GM12875 (cell line): Measurements from ENCODE around the gene KCTD13.

Experiments used
- H3K4me3 ChIP-seq: one replicate; pipeline ENCODE4 v1.5.1; 2011; ENCODE audit warnings: low read depth, low read length, control low read depth
- TF ChIP-seq, protein P1 (sequence below): IDR thresholded peaks from 2 replicates; pipeline ENCODE4 v1.5.1; 2011; ENCODE audit warnings: low read depth, mild to moderate bottlenecking, control low read depth, inconsistent platforms, low read length, moderate library complexity, borderline replicate concordance; ENCODE audit not compliant: insufficient read depth

The KCTD13 gene

DNA sequence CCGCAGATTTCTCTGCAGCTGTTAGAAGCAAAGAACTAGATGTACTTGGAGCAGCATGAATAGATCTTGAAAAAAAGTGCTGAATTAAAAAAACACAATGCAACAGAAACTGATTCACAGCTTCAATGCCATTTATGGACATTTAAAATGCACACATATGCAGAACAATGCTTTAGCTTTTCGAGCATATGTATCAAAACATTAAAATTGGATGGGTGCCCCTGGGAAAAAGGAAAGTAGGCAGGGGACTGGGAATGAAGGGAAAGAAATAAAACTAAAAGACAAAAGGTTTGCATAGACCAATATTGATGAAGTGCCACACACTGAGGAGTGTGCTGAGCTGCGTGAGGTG is 5.0 kb downstream of the KCTD13 start:
- TF ChIP-seq, protein P1, sequence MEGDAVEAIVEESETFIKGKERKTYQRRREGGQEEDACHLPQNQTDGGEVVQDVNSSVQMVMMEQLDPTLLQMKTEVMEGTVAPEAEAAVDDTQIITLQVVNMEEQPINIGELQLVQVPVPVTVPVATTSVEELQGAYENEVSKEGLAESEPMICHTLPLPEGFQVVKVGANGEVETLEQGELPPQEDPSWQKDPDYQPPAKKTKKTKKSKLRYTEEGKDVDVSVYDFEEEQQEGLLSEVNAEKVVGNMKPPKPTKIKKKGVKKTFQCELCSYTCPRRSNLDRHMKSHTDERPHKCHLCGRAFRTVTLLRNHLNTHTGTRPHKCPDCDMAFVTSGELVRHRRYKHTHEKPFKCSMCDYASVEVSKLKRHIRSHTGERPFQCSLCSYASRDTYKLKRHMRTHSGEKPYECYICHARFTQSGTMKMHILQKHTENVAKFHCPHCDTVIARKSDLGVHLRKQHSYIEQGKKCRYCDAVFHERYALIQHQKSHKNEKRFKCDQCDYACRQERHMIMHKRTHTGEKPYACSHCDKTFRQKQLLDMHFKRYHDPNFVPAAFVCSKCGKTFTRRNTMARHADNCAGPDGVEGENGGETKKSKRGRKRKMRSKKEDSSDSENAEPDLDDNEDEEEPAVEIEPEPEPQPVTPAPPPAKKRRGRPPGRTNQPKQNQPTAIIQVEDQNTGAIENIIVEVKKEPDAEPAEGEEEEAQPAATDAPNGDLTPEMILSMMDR, result no peak
- H3K4me3 ChIP-seq, result no peak overlapping the region

DNA sequence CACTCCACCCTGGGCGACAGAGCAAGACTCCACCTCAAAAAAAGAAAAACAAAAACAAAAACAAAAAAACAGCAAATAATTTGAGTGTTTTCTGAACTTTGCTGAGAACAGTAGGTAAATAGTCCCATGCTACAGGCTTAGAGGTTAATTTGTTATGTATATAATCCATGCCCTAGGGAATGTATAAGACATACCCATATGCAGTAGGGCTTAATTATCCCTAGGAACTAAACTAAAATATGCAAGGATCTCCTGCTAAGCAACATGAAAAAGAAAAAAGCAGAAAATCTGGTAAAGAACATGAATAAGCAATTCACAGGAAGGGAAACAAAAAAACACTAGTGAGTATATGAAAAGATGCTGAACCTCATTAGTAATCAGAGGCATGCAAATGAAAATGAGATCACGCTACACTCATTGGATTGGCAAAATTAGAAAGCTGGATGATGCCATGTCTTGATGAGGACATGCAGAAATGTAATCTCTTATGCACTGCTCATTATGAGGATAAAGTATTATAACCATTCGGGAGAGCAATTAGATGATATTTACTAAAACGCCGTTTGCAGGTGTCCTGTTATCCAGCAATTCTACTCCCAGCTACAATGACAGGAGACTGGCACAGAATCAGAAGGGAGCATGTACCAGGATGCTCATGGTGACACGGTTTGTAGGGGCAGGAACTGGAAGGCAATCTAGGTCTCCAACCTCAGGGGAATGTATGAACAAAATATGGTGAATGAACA is 5.6 kb downstream of the KCTD13 start:
- TF ChIP-seq, protein P1, result no peak

GRCh38 chr16:29916979-29917378 is 9.0 kb downstream of the KCTD13 start:
- TF ChIP-seq, protein P1, result no peak
- H3K4me3 ChIP-seq, result no peak overlapping the region

More for the DNA sequence above, 5.6 kb downstream of the KCTD13 start:
- no peak overlapping the region for H3K4me3 ChIP-seq

GRCh38 chr16:29915590-29916247 is 10.3 kb downstream of the KCTD13 start:
- TF ChIP-seq, protein P1, result no peak
- H3K4me3 ChIP-seq, result no peak overlapping the region

- TF ChIP-seq, protein P1, result no peak
- H3K4me3 ChIP-seq, result no peak overlapping the region
These were observed 12.5 kb downstream of the KCTD13 start for GRCh38 chr16:29913514-29913913.

- TF ChIP-seq, protein P1, result no peak
- H3K4me3 ChIP-seq, result no peak overlapping the region
These were observed 13.9 kb downstream of the KCTD13 start for GRCh38 chr16:29912087-29912486.

GRCh38 chr16:29911676-29912010 is 14.4 kb downstream of the KCTD13 start:
- TF ChIP-seq, protein P1, result no peak
- H3K4me3 ChIP-seq, result no peak overlapping the region
